ENCODE data around the gene SLC16A14.

GRCh38 chr2:230018153-230018552, 50.6 kb downstream of the SLC16A14 start:
- no peak for TF ChIP-seq CTCF (conservative IDR thresholded peaks at IDR 0.05; ENCODE audit: low read depth, low read length)
- no peak for TF ChIP-seq EZH2phosphoT487 (IDR thresholded peaks at IDR 0.05; ENCODE audit: borderline replicate concordance, low read length)
- no peak for TF ChIP-seq EZH2 (IDR thresholded peaks at IDR 0.05; ENCODE audit: low read length, unreplicated experiment)
